Spinal cord (tissue), 10 donors: ENCODE measurements around the gene CEP20. TPM values are rescaled to one million over a fixed set of nuclear protein-coding genes. Genes with fewer than 3 reads are reported as not detected.
"Not testable (repeated sequence)": the region's sequence is repeated elsewhere in the genome, so short reads cannot be mapped to it uniquely, and the experiment has no call there.

Experiments used
- DNase-seq, 6 donors: peaks; one replicate each; pipeline versions ENCODE4 v3.0.0 to v3.0.0-alpha.2; 2013 to 2015; ENCODE audit warnings: low spot score in 6 of 6, low read depth in 4 of 6
- H3K27ac ChIP-seq: one replicate; pipeline ENCODE4 v1.5.1; 2013; ENCODE audit warnings: low read depth, low read length, control low read depth
- H3K27me3 ChIP-seq: one replicate; pipeline ENCODE4 v1.6.1; 2013; ENCODE audit warnings: low read length; ENCODE audit not compliant: control insufficient read depth, insufficient read depth
- H3K36me3 ChIP-seq: one replicate; pipeline ENCODE4 v1.6.1; 2013; ENCODE audit warnings: low read length; ENCODE audit not compliant: control insufficient read depth, insufficient read depth
- H3K4me1 ChIP-seq: one replicate; pipeline ENCODE4 v1.6.1; 2013; ENCODE audit warnings: low read length; ENCODE audit not compliant: control insufficient read depth, insufficient read depth
- H3K4me3 ChIP-seq: one replicate; pipeline ENCODE4 v1.5.1; 2013; ENCODE audit warnings: low read depth, low read length, control low read depth
- H3K9me3 ChIP-seq: one replicate; pipeline ENCODE4 v1.6.1; 2013; ENCODE audit warnings: low read length; ENCODE audit not compliant: control insufficient read depth, insufficient read depth
- WGBS: methylation state at CpG from one replicate; pipeline ENCODE4 v1.1.5; 2013; ENCODE audit warnings: missing lambda C conversion rate; ENCODE audit not compliant: insufficient coverage; 5-methylcytosine and 5-hydroxymethylcytosine counted together
- polyA plus RNA-seq, 2 donors: library from polyadenylated mRNA; unstranded; fragments of 120-200 nt; gene quantifications; one replicate each; pipeline ENCODE4 v1.2.1, GENCODE V29; 2013; ENCODE audit not compliant: insufficient read length in 2 of 2
- total RNA-seq, 2 donors: library from RNA; depleted of rRNA in 1 of 2; stranded (reverse); fragments of 120-200 nt in 1 of 2; fragments of >200 nt in 1 of 2; gene quantifications; one replicate each; pipeline versions ENCODE4 v1.2.3 to v1.2.4, GENCODE V29; 2013 to 2014
- donor health status: healthy.

Gene CEP20
- total and polyA plus RNA-seq, 4 donors = 23.2 to 36.3 (median 25.9) TPM

DNA sequence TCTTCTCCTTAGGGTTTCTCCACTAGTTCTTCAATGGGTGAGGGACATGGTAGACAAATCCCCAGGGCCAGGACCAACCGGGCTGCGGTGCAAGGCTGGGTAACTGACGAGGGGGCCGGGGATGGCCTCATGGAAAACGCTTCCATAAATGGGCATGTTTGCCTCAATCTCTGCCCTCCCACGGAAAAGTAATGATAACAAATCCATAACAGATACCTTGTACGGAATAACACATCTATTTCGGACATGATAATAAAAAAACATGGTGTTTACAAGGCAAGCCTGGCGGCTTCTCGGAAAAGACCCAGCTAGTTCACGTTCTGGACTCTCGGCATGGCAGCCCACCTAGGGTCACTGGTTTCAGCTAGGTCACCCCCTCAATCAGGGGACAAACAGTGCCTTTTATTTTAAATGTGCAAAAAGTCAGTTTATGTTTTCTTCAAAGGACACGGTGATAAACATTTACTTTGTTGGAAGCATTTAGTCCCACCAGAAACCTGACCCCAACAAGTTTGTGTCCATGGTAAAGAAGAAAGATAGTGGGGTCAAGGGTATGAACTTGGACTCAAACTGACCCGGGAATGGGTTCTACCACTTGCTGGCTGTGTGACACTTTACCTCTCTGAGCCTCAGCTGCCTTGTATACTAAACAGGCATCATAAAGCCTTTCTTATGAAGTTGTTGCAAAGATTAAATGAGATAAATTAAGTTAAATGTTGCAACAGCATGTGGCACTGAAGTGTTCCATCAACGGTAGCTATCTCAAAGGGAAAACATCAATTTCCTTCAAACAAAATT lies 33.3 kb downstream of the CEP20 start:
- Histone ChIP-seq H3K27me3 (peaks cover 33% of the 10 kb centered on the region), H3K9me3 (no peaks in the 10 kb centered on the region), H3K36me3 (no peaks in the 10 kb centered on the region), H3K27ac (no peak overlapping the region), H3K4me3 (no peak overlapping the region), H3K4me1 (peaks cover 14% of the 10 kb centered on the region)
- no peak for DNase-seq
- 66% methylated on average over 13 of the region's 15 CpGs for WGBS

- no peak overlapping the region for H3K27ac ChIP-seq
- H3K36me3 ChIP-seq = no peaks in the 10 kb centered on the region
- WGBS = 83% methylated on average over 2 of the region's 3 CpGs
These were observed 34.3 kb downstream of the CEP20 start for GRCh38 chr16:15854061-15854460.

DNA sequence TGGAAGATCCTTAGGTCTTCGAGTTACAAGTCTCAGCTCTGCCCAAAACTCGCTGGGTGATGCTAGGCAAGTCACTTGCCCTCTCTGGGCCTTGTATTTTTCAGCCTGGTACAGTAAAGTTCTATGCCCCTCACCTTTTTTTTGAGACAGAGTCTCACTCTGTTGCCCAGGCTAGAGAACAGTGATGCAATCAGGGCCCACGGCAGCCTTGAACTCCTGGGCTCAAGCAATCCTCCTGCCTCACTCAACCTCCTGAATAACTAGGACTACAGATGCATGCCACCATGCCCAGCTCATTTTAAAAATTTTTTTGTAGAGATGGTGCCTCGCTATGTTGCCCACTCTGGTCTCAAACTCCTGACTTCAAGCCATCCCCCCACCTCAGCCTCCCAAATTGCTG lies 35.4 kb downstream of the CEP20 start:
- Histone ChIP-seq H3K9me3 (no peaks in the 10 kb centered on the region), H3K4me3 (no peak overlapping the region), H3K4me1 (peaks cover 10% of the 10 kb centered on the region), H3K36me3 (no peaks in the 10 kb centered on the region), H3K27me3 (peaks cover 30% of the 10 kb centered on the region), H3K27ac (no peak overlapping the region)
- DNase-seq = no peak
- WGBS = 85% methylated on average over 4 of the region's 4 CpGs

More at GRCh38 chr16:15854061-15854460, 34.3 kb downstream of the CEP20 start:
- Histone ChIP-seq H3K4me1 (peaks cover 14% of the 10 kb centered on the region), H3K9me3 (no peaks in the 10 kb centered on the region), H3K27me3 (peaks cover 33% of the 10 kb centered on the region), H3K4me3 (no peak overlapping the region)
- no peak for DNase-seq

DNA sequence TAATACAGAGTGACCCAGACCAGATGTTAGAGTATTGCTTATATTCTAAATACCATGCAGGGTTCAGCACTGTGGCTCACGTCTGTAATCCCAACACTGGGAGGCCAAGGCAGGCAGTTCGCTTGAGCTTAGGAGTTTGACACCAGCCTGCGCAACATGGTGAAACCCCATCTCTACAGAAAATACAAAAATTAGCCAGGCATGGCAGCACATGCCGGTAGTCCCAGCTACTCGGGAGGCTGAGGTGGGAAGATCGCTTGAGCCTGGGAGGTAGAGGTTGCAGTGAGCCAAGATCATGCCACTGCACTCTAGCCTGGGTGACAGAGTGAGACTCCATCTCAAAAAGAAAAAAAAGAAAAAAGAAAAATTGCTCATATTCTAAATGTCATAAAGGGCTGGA lies 37.8 kb downstream of the CEP20 start:
- WGBS = no CpG with 5 or more reads among the region's 6 CpGs

GRCh38 chr16:15849209-15849981 lies 39.0 kb downstream of the CEP20 start:
- Histone ChIP-seq H3K27ac (no peak overlapping the region), H3K36me3 (no peaks in the 10 kb centered on the region), H3K4me3 (no peak overlapping the region), H3K27me3 (no peaks in the 10 kb centered on the region), H3K4me1 (no peaks in the 10 kb centered on the region), H3K9me3 (no peaks in the 10 kb centered on the region)
- 88% methylated on average over 12 of the region's 12 CpGs for WGBS
- DNase-seq = no peak

More for the DNA sequence above, 37.8 kb downstream of the CEP20 start:
- H3K36me3 ChIP-seq, H3K27ac ChIP-seq, H3K4me1 ChIP-seq, H3K27me3 ChIP-seq, H3K4me3 ChIP-seq, H3K9me3 ChIP-seq, DNase-seq: not testable (repeated sequence)

GRCh38 chr16:15847611-15848175 lies 40.7 kb downstream of the CEP20 start:
- no peaks in the 10 kb centered on the region for H3K36me3 ChIP-seq
- H3K27me3 ChIP-seq = no peaks in the 10 kb centered on the region
- H3K4me1 ChIP-seq = no peaks in the 10 kb centered on the region
- H3K4me3 ChIP-seq = no peak overlapping the region
- H3K27ac ChIP-seq = no peak overlapping the region
- DNase-seq = no peak
- WGBS = 90% methylated on average over 5 of the region's 9 CpGs
- H3K9me3 ChIP-seq = no peaks in the 10 kb centered on the region

DNA sequence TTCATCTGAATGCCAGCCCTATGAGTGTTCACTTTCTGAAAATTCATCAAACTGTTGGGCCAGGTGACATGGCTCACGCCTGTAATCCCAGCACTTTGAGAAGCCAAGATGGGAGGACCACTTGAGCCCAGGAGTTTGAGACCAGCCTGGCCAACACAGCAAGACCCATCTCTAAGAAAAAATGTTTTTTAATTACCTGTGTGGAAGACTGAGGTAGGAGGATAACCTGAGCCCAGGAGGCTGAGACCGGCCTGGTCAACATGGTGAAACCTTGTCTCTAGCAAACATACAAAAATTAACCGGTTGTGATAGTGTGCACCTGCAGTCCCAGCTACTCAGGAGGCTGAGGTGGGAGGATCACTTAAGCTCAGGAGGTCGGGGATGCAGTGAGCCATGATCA lies 41.9 kb downstream of the CEP20 start:
- Histone ChIP-seq H3K4me3 (no peak overlapping the region), H3K9me3 (no peaks in the 10 kb centered on the region), H3K4me1 (no peaks in the 10 kb centered on the region), H3K27me3 (no peaks in the 10 kb centered on the region), H3K36me3 (no peaks in the 10 kb centered on the region), H3K27ac (no peak overlapping the region)
- 92% methylated on average over 4 of the region's 4 CpGs for WGBS
- no peak for DNase-seq

DNA sequence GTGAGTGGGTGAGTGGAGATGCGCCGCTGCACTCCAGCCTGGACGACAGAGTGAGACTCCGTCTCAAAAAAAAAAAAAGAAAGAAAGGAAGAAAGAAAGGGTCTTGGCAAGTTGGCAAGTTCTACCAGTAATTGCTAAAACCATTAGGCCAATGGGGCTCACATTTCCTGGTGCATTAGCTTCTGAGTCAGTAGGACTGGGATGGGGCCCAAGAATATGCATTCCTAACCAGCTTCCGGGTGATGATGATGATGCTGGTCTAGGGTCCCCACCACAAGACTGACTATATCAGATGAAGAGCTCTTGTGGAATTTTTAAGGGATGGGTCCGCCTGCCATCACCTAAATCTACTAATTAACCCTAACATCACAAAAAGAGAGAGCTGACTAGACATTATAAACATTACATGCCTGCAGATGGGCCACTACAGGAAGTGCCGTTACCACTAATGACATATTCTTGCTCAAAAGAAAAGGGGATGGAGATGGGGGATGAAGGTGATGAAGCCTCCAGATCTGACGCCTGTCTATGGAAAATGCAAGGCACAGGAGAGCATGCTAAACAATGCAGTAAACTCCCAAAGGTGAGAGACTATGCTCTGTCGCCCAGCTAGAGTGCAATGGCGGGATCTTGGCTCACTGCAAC lies 44.6 kb downstream of the CEP20 start:
- H3K9me3 ChIP-seq = no peaks in the 10 kb centered on the region
- H3K27me3 ChIP-seq = no peaks in the 10 kb centered on the region
- 84% methylated on average over 3 of the region's 10 CpGs for WGBS
- H3K4me1 ChIP-seq = no peaks in the 10 kb centered on the region
- H3K4me3 ChIP-seq = no peak overlapping the region
- no peaks in the 10 kb centered on the region for H3K36me3 ChIP-seq
- no peak overlapping the region for H3K27ac ChIP-seq
- DNase-seq = no peak

DNA sequence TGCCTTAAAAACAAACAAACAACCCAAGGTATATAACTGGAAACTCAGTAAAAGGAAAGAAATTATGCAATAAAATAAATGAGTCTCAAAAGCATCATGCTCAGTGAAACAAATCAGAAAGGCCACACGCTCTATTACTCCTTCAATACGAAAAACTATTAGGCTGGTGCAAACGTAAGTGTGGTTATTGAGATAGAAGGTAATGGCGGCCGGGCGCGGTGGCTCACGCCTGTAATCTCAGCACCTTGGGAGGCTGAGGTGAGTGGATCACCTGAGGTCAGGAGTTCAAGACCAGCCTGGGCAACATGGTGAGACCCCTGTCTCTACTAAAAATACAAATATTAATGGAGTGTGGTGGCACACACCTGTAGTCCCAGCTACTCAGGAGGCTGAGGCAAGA lies 49.2 kb downstream of the CEP20 start:
- not testable (repeated sequence) for H3K4me1 ChIP-seq, H3K27ac ChIP-seq, H3K27me3 ChIP-seq, H3K9me3 ChIP-seq, H3K36me3 ChIP-seq, DNase-seq, H3K4me3 ChIP-seq
- no CpG with 5 or more reads among the region's 8 CpGs for WGBS
